ENCODE data around the gene CIDEA. TPM values are rescaled to one million over a fixed set of nuclear protein-coding genes. Genes with fewer than 3 reads are reported as not detected.

The CIDEA gene
- total RNA-seq, 1 donor from 2014 or later: 5.0 TPM

DNA sequence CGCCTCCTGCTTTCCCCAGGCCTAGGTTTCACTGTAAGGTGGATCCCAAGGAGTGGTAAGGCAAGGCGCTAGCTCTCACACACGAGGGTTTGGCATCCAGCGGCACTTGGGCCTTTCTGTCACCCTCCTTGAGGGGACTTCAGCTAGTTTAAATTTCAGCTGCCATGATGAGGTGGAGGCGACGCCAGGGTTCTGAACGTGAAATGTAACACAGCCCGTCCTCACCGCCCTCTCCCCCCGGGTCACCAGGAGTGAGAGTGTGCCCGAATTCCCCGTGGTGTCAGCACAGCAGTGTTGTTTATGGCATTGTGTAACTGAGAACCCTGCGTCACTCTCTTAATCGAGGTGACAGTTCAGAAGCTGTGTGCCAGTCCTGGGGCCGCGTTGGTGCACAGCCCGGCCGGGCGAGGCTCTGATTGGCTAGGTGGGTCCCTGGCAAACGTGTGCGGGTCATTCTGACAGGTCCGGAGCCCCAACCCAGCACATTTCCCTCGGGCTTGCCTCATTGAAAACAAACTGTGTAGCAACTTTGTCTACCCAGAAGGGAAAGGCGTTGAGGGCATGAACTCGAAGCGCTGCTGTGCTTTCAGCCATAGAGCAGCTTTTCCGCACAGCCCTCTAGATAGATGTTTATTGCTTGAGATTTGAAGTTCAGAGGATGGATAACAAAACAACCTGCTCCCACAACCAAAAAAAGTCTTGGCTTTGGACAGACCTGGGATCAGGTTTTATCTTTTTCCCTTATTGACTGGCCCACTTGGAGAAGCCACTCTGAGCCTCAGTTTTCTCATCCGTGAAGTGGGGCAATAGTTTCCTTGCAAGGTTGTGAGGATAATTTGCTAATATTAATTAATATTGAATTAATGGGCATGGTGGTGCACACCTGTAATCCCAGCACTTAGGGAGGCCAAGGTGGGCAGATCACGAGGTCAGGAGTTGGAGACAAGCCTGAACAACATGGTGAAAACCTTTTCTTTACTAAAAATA lies 4.9 kb downstream of the CIDEA start:
- intact Hi-C loops (cut with DNase I): no loop called here
- ATAC-seq: peak; percentile 38
- no peak for DNase-seq (ENCODE audit: low spot score)

DNA sequence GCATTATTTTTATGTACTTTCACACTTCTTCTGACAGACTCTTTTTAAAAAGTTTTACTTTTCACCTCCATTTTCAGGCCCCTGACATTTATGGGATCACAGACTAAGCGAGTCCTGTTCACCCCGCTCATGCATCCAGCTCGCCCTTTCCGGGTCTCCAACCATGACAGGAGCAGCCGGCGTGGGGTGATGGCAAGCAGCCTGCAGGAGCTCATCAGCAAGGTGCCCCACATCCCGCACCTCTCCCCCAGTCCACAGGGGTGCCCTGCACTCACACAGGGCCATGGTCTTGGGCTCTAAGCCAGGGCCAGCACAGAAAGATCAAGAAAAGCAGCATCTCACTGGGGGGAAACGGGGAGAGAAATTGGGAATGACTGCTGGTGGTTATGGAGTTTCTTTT lies 8.6 kb downstream of the CIDEA start:
- intact Hi-C loops (cut with DNase I): no loop called here
- no peak for DNase-seq (ENCODE audit: low spot score)

DNA sequence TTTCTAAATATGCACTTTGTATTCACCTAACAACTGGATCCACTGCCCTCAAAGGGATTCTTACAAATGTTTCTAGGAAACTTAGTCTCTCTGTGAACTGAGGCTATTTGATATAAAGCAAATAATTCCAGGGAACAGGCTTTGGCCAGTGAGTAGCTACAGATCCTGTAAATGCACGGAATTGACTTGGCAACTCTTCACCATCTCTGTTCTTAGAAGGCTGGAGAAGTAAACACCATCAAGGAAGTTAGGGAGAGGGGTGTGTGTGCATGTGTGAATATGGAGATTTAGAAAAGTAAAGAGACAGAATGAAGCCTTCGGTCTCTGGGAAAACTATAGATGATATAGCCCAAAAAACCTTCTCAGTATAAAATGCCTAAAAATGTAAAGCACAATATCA lies 10.7 kb downstream of the CIDEA start:
- intact Hi-C loops (cut with DNase I): no loop called here

More for the DNA sequence above, 8.6 kb downstream of the CIDEA start:
- ATAC-seq: no peak

DNA sequence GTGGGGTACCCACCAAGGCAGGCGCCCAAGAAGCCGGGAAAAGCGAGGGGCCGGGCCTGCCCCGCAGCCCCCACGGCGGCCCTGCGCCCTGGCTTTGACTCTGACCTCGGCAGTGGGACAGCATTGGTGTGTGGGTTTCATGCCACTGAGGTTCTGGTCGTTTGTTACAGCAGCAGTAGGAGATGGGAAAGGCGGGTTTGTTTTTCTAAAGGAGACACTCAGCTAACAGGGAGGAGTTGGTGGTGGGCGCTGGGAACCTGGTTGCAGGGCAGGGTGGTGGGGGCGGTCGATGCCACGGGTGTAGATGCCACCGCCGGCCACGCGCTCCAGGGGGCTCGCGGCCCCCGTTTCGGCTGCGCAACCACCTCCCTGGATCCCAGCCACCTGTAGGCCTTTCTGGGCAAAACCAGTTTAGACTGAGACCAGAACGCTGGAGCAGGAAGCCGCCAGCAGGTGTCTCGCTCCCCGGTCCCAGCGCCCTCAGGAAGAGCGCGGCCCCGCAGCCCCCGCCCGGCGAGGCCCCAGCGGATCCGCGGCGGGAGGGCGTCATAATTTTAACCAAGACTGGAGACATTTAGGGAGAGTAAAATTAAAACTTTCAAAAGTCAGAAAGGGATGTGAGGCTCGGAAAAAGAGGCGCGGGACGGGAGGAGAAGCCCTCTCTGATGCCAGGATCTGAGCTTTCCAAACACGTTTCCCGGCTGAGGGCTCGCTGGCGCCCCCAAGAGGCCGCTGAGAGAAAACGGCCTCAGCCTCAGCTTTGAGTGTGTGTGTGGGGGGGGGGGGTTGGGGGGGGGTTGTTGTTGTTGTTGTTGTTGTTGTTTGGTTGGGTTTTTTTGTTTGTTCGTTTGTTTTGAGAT lies 17.4 kb downstream of the CIDEA start:
- peak; percentile 91 for ATAC-seq
- DNase-seq (ENCODE audit: low spot score): peak; percentile 85
- intact Hi-C loops (cut with DNase I): no loop called here

More for the DNA sequence above, 10.7 kb downstream of the CIDEA start:
- no peak for ATAC-seq
- DNase-seq (ENCODE audit: low spot score): no peak

DNA sequence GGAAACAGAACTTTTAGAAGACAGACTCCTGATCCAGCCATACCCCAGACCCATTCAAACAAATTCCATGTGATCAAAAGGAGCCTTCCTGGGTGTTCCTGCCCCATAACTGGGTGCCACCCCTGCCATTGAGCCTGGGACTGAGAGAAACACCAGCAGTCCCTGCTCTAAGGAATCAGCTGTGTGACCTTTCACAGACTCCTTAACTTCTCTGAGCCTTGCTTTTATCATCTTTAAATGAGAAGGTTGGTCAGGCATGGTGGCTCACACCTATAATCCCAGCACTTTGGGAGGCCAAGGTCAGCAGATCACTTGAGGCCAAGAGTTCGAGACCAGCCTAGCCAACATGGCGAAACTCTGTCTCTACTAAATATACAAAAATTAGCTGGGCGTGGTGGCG lies 20.6 kb downstream of the CIDEA start:
- intact Hi-C loops (cut with DNase I): no loop called here
- ATAC-seq (no peak), DNase-seq (ENCODE audit: low spot score) (no peak)

DNA sequence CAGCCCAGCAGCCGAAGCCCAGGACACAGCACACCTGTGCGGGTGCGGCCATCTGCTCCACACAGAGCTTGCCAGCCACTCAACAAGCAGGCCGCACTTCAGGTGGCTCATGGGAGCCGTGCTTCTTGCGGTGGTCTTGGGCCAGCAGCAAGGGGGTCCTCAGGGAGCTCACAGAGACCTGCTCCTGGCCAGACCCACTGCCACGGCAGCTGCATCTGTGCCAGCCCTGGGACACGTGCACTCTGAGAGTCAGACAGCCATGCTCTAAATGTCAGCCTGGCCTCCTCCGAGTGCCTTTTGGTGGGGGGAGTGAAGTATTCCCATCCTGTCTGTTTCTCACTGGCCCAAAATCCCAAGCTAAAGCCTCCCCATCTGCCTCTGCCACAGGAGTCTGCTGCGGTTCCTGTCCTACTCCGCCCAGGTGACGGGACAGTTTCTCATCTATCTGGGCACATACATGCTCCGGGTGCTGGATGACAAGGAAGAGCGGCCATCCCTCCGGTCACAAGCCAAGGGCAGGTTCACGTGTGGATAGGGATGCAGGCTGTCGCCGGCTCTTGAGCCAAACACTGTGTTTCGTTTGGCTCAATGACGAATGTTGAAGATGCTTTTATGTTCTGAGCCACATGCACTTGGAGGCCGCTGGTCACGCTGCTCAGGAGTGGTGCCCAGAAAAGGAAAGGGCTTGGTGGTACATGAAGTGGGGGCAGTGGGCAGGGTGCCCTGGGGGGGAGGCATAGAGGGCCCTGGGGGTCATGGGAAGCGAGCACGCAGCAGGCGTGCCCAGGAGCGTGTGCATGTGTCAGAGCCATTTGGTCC lies 22.8 kb downstream of the CIDEA start:
- ATAC-seq: no peak
- no peak for DNase-seq (ENCODE audit: low spot score)
- intact Hi-C loops (cut with DNase I): no loop called here

DNA sequence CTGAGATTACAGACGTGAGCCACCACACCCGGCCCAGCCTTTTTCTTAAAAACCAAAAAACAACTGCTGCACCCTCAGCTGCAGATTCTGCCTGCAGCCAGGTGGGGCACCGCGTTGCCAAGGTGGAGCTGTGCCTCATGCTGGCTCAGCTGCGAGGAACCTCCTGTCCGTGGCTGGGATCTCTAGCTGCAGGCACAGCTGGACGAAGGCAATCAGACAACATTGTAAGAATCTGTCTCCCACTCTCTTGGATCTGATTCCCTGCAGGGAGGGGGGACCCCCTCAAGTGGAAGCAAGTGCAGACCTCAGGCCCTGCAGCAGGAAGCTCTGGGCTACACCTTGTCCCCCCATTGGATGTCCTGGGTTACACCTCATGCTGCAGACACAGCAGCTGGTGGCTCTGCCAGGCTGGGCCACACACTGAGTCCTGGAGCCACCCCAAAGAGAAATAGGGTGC lies 24.1 kb downstream of the CIDEA start:
- intact Hi-C loops (cut with DNase I): no loop called here
- DNase-seq (ENCODE audit: low spot score) (no peak), ATAC-seq (peak; percentile 22)

DNA sequence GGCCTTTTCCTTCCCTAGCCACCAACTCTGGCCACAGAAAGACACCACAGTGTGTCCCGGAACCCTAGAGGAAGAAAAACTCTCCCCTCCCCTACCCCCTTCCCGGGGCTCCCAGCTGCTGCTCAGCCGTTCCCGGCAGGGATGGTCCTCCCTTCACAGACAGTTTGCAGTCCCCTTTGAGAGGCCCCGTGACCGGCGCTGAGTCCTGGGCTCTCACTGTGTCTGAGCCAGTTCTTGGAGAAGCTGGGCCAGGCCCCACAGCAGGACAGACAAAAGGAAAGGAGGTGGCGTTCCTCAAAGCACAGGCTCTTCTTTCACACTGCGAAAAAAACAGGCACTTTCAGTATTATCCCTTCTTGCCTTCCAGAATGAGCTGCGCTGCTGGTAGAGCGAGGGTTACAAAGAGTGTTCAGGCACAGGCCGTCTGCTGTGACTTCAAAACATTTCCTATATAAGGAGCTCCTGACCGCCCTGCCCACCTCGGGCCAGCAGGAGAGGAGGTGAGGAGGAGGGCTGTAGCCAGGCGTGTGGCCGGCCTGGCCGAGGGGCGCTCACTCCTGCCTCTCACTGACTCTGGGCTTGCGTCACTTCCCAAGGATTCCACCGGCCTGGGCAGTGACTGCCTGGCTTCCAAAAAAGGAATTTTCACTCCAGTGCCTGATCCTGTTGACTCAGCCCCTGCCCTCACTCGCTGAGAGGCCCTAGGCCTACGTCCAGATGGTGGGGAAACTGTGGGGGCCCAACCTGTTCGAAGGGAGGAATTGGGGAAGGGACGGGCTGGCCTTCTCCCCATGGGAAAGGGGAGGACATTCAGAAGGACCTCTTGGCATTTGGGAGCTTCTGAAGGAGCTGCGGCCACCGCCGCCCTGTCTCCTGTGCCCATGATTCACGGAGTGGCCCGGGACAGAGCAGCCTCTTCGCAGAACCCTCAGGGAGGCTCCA lies 24.9 kb downstream of the CIDEA start:
- DNase-seq (ENCODE audit: low spot score) (peak; percentile 87), ATAC-seq (peak; percentile 97)
- intact Hi-C loops (cut with DNase I): no loop called here

DNA sequence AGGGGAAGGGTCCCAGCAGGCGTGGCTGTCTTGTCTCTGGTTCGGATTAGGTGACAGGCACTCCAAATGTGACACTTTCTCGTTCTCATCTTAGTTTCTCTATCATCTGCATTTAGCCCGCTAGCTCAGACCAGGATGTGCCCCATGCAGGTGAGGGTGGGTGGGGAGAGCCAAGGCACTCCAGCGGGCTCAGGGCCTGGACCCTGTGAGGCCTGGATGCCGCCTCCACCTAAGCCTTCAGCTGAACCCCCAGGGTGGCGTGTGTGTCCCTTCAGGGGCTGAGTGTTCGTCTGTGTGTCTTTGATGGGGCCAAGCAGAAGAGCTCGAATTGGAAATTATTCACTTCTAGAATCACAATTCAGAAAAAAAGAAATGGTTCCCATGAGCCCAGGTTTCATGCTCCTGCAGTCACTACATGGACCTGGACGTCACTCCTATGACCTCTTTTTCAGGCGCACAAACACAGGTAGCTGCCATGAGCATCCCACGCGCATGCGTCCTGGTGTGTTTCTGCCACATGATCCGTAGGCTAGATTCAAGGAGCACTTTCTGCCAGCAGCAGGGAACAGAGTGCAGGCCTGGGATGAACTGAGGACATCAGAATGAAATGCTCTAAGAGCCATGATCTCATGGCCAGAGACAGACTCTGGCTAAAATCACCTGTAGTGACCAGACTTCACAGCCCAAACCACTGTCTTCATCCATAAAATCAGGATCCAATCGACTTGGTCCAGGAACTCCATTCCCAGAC lies 25.8 kb downstream of the CIDEA start:
- intact Hi-C loops (cut with DNase I): no loop called here
- no peak for ATAC-seq
- no peak for DNase-seq (ENCODE audit: low spot score)

DNA sequence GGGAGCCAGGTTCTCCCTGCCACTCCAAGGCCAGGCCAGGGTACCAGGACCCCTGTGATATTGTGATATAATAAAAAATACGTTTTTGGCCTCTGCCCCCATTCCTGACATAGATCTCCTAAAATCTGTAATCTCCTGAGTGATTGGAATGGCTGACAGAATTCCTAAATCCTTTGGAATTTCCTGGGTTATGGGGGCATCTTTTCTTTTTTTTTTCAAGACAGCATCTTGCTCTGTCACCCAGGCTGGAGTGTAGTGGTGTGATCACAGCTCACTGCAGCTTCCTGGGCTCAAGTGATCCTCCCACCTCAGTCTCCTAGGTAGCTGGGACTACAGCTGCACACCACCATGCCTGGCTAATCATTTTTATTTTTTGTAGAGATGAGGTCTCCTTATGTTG lies 27.7 kb downstream of the CIDEA start:
- no peak for DNase-seq (ENCODE audit: low spot score)
- intact Hi-C loops (cut with DNase I): no loop called here
- ATAC-seq: no peak

DNA sequence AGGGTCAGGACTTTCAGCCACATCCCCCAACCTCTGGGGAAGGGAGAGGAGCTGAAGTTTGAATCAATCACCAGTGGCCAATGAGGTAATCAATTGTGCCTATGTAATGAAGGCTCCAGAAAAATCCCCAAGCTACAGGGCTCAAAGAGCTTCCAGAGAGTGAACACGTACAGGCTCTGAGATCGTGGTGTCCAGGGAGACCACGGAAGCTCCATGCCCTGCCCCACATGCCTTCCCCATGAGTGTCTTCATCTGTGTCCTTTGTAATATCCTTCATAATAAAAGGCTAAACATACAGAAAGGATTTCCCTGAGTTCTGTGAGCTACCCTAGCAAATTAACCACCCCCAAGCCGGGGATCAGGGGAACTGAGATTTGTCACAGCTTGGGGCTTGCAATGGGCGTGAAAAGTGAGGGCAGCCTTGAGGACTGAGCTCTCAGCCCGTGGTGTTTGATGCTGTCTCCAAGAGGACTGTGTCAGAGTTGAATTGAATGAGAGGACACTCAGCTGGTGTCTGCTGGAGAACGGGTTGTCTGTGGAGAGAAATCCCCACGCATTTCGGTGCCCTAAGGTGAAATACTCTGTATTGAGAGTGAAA lies 28.4 kb downstream of the CIDEA start:
- no peak for DNase-seq (ENCODE audit: low spot score)
- ATAC-seq: no peak
- intact Hi-C loops (cut with DNase I): no loop called here

DNA sequence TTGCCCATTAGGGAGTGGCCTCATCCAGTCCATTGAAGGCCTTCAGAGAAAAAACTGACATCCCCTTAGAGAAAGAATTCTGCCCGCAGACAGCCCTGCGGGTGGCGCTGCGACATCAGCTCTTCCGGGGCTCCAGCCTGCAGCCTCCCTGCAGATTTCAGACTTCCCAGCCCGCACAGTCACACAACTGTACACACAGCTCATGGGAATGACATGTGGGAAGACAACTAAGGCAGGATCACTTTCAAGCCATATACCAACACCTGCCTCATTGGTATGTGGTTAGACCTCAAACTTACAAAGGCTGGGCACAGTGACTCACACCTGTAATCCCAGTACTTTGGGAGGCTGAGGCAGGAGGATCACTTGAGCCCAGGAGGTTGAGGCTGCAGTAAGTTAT lies 29.1 kb downstream of the CIDEA start:
- ATAC-seq: no peak
- no peak for DNase-seq (ENCODE audit: low spot score)
- intact Hi-C loops (cut with DNase I): no loop called here

DNA sequence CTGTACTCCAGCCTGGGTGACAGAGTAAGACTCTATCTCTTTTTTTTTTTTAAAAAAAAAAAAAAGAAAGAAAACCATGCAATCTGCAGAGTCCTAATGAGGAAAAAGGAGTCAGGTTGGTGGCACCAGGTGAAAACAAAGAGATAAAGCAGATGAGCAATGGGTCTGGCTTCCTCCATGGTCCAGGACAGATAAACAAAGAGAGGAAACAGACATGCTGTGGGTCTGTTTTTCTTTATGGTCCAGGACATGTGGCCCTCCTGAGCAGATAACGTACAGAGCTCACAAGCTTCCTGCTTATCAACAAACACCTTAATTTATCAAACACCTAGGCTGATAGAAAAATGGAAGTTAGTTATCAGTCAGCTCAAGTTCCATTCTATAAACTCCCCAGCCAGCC lies 29.5 kb downstream of the CIDEA start:
- ATAC-seq: no peak
- DNase-seq (ENCODE audit: low spot score): no peak
- intact Hi-C loops (cut with DNase I): no loop called here

DNA sequence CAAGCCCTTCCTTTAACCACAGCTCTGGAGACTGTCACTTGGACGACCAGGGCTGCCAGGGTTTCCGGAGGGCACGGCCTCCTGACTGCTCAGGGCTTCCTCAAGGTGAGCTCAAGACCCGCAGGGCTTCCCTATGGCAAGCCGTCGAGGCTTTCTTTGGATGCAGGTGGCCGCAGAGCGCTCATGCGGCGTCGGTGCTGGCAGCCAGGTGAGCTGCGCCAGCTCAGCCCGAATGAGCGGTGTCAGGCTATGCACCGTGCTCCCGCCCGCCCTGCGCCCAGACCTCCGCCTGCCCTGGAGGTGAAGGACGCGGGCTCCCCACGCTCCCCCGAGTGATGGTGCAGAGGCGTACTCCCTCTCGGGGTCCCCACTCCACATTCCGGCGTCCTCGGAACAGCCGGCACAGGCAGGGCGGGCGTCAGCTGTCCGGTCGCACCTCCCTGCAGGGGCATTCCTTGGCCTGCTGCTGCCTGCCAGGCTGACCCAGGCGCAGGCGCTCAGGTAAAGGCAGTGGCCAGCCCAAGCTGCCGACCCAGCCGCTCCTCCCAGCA lies 33.0 kb downstream of the CIDEA start:
- DNase-seq (ENCODE audit: low spot score) (no peak), ATAC-seq (peak; percentile 60)
- intact Hi-C loops (cut with DNase I): no loop called here

DNA sequence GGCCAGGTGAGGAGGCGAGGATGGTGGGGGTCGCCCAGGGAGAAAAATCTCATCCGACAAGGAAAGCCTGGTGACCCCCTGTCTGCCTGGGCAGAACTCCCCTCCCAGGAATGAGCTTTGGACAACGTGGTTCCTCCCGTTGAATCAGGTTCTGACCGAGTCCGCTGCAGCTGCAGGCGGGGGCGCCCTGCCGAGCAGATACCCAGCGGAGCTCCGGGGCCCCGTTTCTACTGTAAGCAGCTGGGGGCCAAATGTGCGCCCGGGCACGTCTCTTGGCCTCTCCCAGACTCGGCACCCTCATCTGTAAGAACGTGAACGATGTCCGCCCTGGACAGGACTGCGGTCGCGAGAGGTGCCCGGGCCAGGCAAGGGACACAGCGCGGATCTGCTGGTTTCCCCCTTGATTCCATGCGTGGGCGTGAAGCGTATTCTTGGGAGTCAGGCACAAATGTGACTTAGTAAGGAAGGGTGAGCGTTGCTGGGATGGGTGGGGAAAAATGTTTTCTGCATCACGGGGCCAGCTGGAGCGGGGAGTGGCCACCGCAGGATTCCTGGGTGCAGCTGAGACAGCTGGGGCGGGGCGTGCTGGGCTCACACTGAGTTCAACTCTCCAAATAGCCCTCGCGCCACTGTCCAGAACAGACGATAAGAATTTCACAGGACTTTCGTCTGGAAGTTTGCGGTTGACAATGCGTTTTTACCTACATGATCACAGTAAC lies 33.7 kb downstream of the CIDEA start:
- DNase-seq (ENCODE audit: low spot score) (peak; percentile 86), ATAC-seq (peak; percentile 96)
- intact Hi-C loops (cut with DNase I): no loop called here

DNA sequence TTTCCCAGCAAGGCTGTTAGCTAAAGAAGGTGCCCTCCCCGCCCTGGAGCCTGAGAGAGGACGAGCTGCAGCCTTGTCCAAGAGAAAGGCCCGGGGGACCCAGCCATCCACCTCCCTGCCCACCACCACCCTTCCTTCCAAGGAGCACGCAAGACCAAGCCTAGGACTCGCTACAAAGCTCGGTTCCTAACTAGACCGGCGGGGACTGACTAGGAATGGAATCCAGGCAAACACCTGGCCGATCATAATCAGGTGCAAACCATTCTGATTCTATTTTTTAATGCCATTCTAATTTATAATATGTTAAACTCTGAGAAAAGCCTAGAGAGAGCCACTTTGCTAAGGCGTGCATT lies 34.2 kb downstream of the CIDEA start:
- no peak for DNase-seq (ENCODE audit: low spot score)
- ATAC-seq: peak; percentile 25
- intact Hi-C loops (cut with DNase I): no loop called here
